NCI-H146 (cell line): Measurements from ENCODE around the gene SENP7.
A peak's percentile ranks its signal among the peaks of the same experiment; 100 is the strongest.
"Not testable (repeated sequence)": the region's sequence is repeated elsewhere in the genome, so short reads cannot be mapped to it uniquely, and the experiment has no call there.

Source experiments
- DNase-seq: peaks from one replicate; lab custom pipeline; 2025; lab: John Stamatoyannopoulos, UW

Gene SENP7

DNA sequence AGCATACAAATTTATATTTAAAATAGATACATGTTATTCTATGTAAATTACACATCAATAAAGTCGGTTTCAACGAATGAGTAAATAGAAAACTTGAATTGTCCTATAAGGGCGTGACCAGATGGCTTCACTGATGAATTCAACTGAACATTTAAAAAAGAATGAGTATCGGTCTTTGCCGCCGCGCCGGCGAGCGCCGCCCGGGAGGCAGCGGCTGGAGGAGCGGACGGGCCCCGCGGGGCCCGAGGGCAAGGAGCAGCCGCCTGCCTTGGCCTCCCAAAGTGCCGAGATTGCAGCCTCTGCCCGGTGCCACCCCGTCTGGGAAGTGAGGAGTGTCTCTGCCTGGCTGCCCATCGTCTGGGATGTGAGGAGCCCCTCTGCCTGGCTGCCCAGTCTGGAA, 74.4 kb downstream of the SENP7 start:
- not testable (repeated sequence) for DNase-seq

GRCh38 chr3:101433652-101434051, 79.4 kb downstream of the SENP7 start:
- no peak for DNase-seq

GRCh38 chr3:101423984-101424888, 88.8 kb downstream of the SENP7 start:
- no peak for DNase-seq

DNA sequence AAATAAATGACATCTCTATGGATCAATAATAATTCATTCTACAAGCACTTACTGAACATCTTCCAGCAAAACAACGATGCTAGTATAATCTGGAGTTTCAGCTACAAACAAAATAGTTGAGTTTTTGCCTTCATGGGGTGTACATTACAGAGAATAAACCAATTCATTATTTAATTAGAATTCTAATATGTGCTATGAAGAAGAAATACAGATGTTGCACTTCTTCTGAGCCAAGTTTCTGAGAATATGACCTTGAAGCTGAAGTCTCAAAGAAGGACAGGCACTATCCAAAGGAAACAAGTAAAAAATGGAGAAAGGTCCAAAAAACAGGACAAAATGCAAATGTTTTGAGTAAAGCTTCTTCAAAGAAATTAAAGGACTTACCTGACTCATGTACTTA, 94.2 kb downstream of the SENP7 start:
- no peak for DNase-seq

DNA sequence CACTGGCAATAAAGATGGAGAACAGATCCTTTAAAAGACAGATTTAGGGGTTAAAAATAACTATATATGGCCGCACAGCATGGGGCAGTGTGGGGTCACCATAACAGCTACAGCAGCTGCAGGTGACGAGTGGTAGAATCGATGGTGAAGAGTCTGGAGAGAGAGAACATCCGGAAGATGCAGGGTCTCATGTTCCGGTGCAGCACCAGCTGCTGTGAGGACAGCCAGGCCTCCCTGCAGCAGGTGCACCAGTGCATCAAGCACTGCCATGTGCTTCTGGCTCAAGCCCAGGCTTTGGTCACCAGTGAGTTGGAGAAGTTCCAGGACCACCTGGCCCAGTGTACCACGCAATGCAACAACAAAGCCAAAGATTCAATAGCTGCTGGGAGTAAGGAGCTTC, 98.9 kb downstream of the SENP7 start:
- DNase-seq: peak; percentile 78

GRCh38 chr3:101413656-101414055, 99.4 kb downstream of the SENP7 start:
- no peak for DNase-seq

- no peak for DNase-seq
Observed at GRCh38 chr3:101391413-101391950, 121.5 kb downstream of the SENP7 start.

DNA sequence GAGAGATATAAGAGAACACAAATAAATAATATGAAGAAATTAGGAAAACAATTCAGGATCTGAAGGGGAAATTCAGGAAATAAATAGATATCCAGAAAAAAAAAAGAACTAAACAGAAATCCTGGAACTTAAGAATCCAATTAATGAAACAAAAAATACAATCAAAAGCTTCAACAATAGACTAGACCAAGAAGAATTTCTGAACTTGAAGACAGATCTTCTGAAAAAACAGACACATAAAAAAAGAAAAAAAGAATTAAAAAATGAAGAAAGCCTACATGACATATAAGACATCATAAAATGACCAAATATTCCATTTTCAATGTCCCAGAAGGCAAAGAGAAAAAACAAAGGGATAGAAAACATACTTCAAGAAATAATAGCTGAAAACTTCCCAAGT, 124.3 kb downstream of the SENP7 start:
- DNase-seq: no peak

- DNase-seq: no peak
Observed at GRCh38 chr3:101387351-101387750, 125.7 kb downstream of the SENP7 start.

GRCh38 chr3:101384426-101384825, 128.6 kb downstream of the SENP7 start:
- DNase-seq: no peak

- DNase-seq: no peak
Observed at GRCh38 chr3:101383656-101384055, 129.4 kb downstream of the SENP7 start.

- DNase-seq: no peak
Observed at GRCh38 chr3:101383156-101383575, 129.8 kb downstream of the SENP7 start.

GRCh38 chr3:101381809-101382208, 131.2 kb downstream of the SENP7 start:
- peak; percentile 50 for DNase-seq

DNA sequence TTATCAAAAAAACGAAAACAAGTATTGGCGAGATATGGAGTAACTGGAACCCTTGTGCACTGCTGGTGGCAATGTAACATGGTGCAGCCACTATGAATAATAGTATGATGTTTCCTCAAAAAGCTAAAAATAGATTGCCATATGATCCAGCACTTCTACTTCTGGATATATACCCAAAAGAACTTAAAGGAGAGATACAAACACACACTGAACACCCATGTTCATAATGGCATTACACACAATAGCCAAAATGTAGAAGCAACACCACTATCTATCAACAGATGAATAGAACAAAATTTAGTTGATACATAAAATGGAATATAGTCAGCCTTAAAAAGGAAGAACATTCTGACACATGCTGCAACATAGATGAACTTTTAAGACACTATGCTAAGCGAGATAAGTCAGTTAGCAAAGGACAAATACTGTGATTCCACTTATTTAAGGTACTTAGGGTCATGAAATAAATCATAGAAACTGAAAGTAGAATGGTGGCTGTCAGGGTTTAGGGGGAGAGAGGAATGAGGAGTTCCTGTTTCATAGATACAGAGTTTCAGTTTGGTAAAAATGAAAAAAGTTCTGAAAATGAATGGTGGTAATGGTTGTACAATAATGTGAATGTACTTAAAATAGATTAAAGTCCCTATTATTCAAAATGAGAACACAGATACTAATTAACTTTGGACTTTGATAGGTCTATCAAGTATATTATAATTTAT, 133.2 kb downstream of the SENP7 start:
- no peak for DNase-seq

GRCh38 chr3:101377796-101378195, 135.2 kb downstream of the SENP7 start:
- DNase-seq: no peak

DNA sequence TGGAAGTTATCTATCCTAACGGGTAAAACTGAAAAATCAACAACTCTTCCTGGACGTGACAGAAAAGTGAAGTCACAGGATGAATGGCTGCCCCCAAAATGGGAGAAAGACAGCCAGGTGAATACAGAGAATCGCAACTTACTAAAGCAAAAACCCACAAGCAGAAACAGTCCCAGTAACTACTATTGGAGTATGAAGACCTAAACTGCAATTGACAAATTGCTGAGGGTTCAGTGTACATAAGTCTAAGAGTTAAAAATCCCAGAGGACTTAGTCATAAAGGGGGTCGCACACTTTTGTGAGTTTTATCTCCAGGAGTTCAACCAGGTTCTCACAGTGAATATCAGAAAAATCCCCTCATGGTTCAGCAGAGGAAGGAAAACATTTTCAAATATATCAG, 135.8 kb downstream of the SENP7 start:
- DNase-seq: no peak

- no peak for DNase-seq
Observed at GRCh38 chr3:101375586-101375985, 137.4 kb downstream of the SENP7 start.

GRCh38 chr3:101362406-101362805, 150.6 kb downstream of the SENP7 start:
- DNase-seq: no peak

DNA sequence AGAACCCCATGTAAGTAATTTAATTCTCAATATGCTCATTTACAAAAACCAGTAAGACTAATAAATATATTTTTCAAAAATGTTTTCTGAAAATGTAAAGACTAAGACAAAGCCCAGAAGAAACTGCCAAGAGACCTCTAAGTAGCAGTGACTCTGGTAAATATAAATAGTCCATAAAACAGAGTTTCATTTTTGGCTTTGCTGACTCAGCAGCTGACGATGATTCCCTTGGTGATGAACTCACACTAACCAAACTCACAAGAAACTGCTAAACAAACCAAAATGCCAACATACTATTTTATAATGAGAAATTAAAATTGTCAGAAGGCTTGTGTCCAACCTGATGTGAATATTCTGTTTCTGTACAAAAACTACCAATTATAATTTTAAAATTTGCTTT, 161.2 kb downstream of the SENP7 start:
- DNase-seq: no peak

DNA sequence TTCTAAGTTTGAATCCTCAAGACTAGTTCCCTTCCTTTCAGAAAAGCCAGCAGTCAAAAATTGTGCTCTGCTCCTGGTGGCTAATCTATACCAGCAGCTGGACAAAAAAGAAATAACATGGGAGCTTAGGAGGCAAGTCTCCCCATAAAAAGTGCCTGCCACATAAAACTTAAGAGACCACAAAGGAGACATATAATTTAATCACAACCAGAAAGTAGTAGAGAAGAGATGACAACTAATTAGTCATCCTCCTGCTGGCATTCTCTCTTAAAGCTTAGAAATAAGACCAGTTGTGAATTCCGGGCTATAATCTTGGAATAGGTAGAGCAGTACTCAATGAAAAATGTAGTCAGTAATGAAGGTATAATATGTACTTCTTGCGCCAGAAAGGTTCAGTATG, 172.4 kb downstream of the SENP7 start:
- DNase-seq: no peak

GRCh38 chr3:101333883-101334282, 179.1 kb downstream of the SENP7 start:
- DNase-seq: no peak

DNA sequence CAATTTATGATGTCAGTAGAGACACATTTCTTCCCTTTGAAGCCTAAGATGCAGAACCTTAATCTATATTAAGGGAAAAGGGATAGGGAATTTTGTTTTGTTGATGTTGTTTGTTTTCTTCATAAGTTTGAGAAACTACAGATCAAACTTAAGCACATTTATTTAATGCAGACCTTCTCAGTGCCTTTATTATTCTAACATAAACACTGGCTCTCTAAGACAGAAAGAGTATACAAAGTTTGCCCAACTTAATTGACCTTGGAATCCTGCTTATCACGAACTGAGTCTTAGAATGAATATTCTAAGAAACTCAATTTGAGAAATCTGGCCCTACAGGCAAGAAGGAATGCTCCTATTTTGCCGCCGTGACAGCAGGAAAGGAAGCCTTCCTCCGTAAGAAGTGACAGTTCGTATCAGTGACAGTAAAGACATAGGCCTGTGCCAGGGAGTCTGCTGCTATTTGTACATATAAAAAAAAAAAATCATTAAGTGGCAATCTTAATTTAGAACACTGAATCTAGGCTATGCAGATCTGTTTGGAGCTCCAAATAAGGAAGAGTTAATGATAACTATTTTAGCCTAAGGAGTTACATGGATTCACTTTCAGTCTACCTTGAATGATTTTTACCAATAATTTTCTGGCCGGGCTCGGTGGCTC, 183.9 kb downstream of the SENP7 start:
- DNase-seq: no peak
